CD14-positive monocyte (primary cell): ENCODE data around the gene KRTAP27-1. TPM values are rescaled to one million over a fixed set of nuclear protein-coding genes. Genes with fewer than 3 reads are reported as not detected.

Experiments
- DNase-seq, 3 donors: peaks; one replicate each; pipeline ENCODE4 v3.0.0-alpha.2; 2011 to 2022
- H2AFZ ChIP-seq: 2 replicates; pipeline ENCODE4 v1.6.0; 2012; ENCODE audit warnings: mild to moderate bottlenecking, low read depth, low read length, inconsistent platforms; ENCODE audit not compliant: insufficient read depth, poor library complexity, severe bottlenecking
- H3K27ac ChIP-seq, 2 donors: 1 replicate in 1 of 2; 2 replicates in 1 of 2; pipeline ENCODE4 v1.5.1; 2012 to 2013; ENCODE audit warnings: low read length in 2 of 2, control low read depth in 1 of 2, inconsistent platforms in 1 of 2, low read depth in 1 of 2, mild to moderate bottlenecking in 1 of 2
- H3K27me3 ChIP-seq, 2 donors: one replicate each; pipeline versions ENCODE4 v1.6.0 to v1.6.1; 2011 to 2013; ENCODE audit warnings: low read length in 2 of 2; ENCODE audit not compliant: control insufficient read depth in 2 of 2, insufficient read depth in 2 of 2
- H3K36me3 ChIP-seq, 2 donors: replicated peaks in 1 of 2; 1 replicate in 1 of 2; 2 replicates in 1 of 2; pipeline versions ENCODE4 v1.5.1 to v1.6.1; 2012 to 2013; ENCODE audit warnings: low read length in 2 of 2, control low read depth in 1 of 2, inconsistent platforms in 1 of 2, mild to moderate bottlenecking in 1 of 2; ENCODE audit not compliant: insufficient read depth in 2 of 2, control insufficient read depth in 1 of 2
- H3K4me1 ChIP-seq, 2 donors: 1 replicate in 1 of 2; 2 replicates in 1 of 2; pipeline versions ENCODE4 v1.5.1 to v1.6.1; 2012 to 2013; ENCODE audit warnings: low read length in 2 of 2, control low read depth in 1 of 2, inconsistent platforms in 1 of 2, mild to moderate bottlenecking in 1 of 2, moderate library complexity in 1 of 2; ENCODE audit not compliant: insufficient read depth in 2 of 2, control insufficient read depth in 1 of 2
- H3K4me2 ChIP-seq: replicated peaks from 2 replicates; pipeline ENCODE3; 2012; ENCODE audit warnings: low read length, moderate library complexity, mild to moderate bottlenecking; ENCODE audit not compliant: poor library complexity, severe bottlenecking; ENCODE audit errors: extremely low read depth
- H3K4me3 ChIP-seq, 3 experiments: fragments of 200-600 bp in 1 of 3; sonication (generic) in 1 of 3; replicated peaks in 1 of 3; 1 replicate in 2 of 3; 2 replicates in 1 of 3; pipeline ENCODE4 v1.5.1; 2011 to 2013; ENCODE audit warnings: low read length in 3 of 3, mild to moderate bottlenecking in 3 of 3, control low read depth in 2 of 3, low read depth in 2 of 3, inconsistent platforms in 1 of 3, moderate library complexity in 1 of 3
- H3K79me2 ChIP-seq: 2 replicates; pipeline ENCODE4 v1.6.0; 2012; ENCODE audit warnings: mild to moderate bottlenecking, control low read depth, inconsistent platforms, low read length, moderate library complexity; ENCODE audit not compliant: insufficient read depth
- H3K9ac ChIP-seq: 2 replicates; pipeline ENCODE4 v1.6.0; 2017; ENCODE audit warnings: low read length, mild to moderate bottlenecking; ENCODE audit not compliant: insufficient read depth, poor library complexity, severe bottlenecking
- H3K9me3 ChIP-seq, 2 donors: replicated peaks in 1 of 2; 1 replicate in 1 of 2; 2 replicates in 1 of 2; pipeline versions ENCODE4 v1.5.1 to v1.6.1; 2012 to 2013; ENCODE audit warnings: low read length in 2 of 2, control low read depth in 1 of 2; ENCODE audit not compliant: control insufficient read depth in 1 of 2, insufficient read depth in 1 of 2
- H4K20me1 ChIP-seq: 2 replicates; pipeline ENCODE4 v1.6.0; 2012; ENCODE audit warnings: mild to moderate bottlenecking, low read length, control low read depth, moderate library complexity; ENCODE audit not compliant: insufficient read depth
- H3K27ac Mint-ChIP-seq, 7 donors: one replicate each; pipeline ENCODE4 v1.8.0; 2020; ENCODE audit warnings: mild to moderate bottlenecking in 7 of 7, mixed read lengths in 7 of 7, moderate library complexity in 6 of 7, inconsistent platforms in 2 of 7
- H3K27me3 Mint-ChIP-seq, 3 donors: one replicate each; pipeline ENCODE4 v1.8.0; 2021 to 2022; ENCODE audit warnings: low read depth in 3 of 3, mild to moderate bottlenecking in 3 of 3, mixed read lengths in 3 of 3, moderate library complexity in 3 of 3, inconsistent platforms in 1 of 3
- H3K36me3 Mint-ChIP-seq, 2 donors: one replicate each; pipeline ENCODE4 v1.8.0; 2020; ENCODE audit warnings: mixed read lengths in 2 of 2, inconsistent platforms in 1 of 2, mild to moderate bottlenecking in 1 of 2
- H3K4me1 Mint-ChIP-seq: one replicate; pipeline ENCODE4 v1.8.0; 2020; ENCODE audit warnings: mild to moderate bottlenecking, mixed read lengths
- H3K4me3 Mint-ChIP-seq, 2 donors: one replicate each; pipeline ENCODE4 v1.8.0; 2020; ENCODE audit warnings: mild to moderate bottlenecking in 2 of 2, mixed read lengths in 2 of 2, moderate library complexity in 1 of 2
- H3K9me3 Mint-ChIP-seq, 7 donors: one replicate each; pipeline ENCODE4 v1.8.0; 2020 to 2022; ENCODE audit warnings: mixed read lengths in 7 of 7, mild to moderate bottlenecking in 6 of 7, moderate library complexity in 6 of 7, inconsistent platforms in 2 of 7
- CTCF ChIP-seq: fragments of 200-600 bp; IDR thresholded peaks from one replicate; pipeline ENCODE4 v1.8.0; 2022; ENCODE audit warnings: antibody characterized with exemption, mild to moderate bottlenecking
- WGBS: methylation state at CpG from one replicate; pipeline ENCODE4 v1.1.5; 2013; ENCODE audit warnings: missing lambda C conversion rate; ENCODE audit not compliant: insufficient coverage; 5-methylcytosine and 5-hydroxymethylcytosine counted together
- intact Hi-C, 2 donors: fragments of 100-400 bp; cut with micrococcal nuclease; formaldehyde crosslinking; loops; one replicate each; pipeline versions ENCODE4 v1.15.0 to v1.15.1; 2023
- polyA plus RNA-seq, 3 donors: library from polyadenylated mRNA; depleted of rRNA in 1 of 3; unstranded in 2 of 3; stranded (reverse) in 1 of 3; fragments of 300-500 nt in 2 of 3; fragments of >200 nt in 1 of 3; fragmentation: Illumina TruSeq in 2 of 3; gene quantifications; 1 replicate in 2 of 3; 2 replicates in 1 of 3; pipeline ENCODE4 v1.2.3, GENCODE V29; 2012 to 2021

Gene KRTAP27-1
- polyA plus RNA-seq, 3 donors = not detected

DNA sequence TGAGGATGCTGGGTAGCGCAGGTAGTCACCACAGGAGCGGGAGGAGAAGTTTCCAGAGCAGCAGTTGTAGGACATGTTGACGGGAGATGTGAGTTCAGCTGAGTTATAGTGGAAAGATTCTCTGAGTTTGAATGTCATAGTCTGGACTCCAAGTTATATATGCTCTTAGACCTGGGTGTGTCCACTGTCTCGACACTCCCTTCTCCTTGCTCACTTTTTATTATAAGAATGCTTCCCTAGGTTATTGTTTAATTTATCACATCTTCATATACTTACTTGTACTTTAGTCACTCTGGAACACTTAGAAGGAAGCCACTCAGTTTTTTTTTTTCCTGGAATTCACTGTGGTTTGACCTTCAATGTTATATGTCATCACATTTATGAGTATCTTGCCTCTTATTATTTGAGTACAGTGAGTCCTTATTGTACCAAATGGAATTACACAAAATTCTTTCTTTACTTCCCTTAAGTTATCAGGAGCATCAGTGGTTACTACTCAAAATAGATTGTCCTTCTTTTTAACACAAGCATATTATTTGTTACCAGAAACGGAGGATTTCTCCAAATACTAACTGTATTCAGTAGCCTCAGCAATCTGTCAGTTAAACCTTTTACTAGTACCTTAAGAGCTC is 34.8 kb upstream of the KRTAP27-1 start, which contains the start of gene KRTAP13-2:
TSS of gene KRTAP13-2 (minus strand) at position 133 of the 632 bp plus-strand sequence. CDS start at position 75, 58 bp downstream.
- no peak within 1 kb of the TSS for H3K27ac Mint-ChIP-seq
- no peak within 1 kb of the TSS for H3K9ac ChIP-seq
- H3K4me1 ChIP-seq = no peaks in the 10 kb centered on the region
- H3K27ac ChIP-seq = no peak within 1 kb of the TSS
- intact Hi-C loops = no loop called here
- H3K27me3 Mint-ChIP-seq = peaks cover 0 to 3% (median 1%) of the 10 kb centered on the region in 3 donors
- H3K79me2 ChIP-seq = no peaks in the 10 kb centered on the region
- no peak within 1 kb of the TSS for H3K4me3 Mint-ChIP-seq
- no peak within 1 kb of the TSS for H3K4me3 ChIP-seq
- WGBS = 100% methylated on average over 1 of the region's 5 CpGs
- peaks cover 0 to 9% (median 3%) of the 10 kb centered on the region in 7 donors for H3K9me3 Mint-ChIP-seq
- H3K27me3 ChIP-seq = no peaks in the 10 kb centered on the region
- H3K9me3 ChIP-seq = peaks cover 0 to 6% of the 10 kb centered on the region in 2 donors
- H3K4me2 ChIP-seq = no peak within 1 kb of the TSS
- H3K4me1 Mint-ChIP-seq = no peaks in the 10 kb centered on the region
- DNase-seq = no peak
- H3K36me3 ChIP-seq = no peaks in the 10 kb centered on the region
- no peaks in the 10 kb centered on the region for H4K20me1 ChIP-seq
- no peak within 1 kb of the TSS for H2AFZ ChIP-seq
- no peak for TF ChIP-seq CTCF
- H3K36me3 Mint-ChIP-seq = no peaks in the 10 kb centered on the region

DNA sequence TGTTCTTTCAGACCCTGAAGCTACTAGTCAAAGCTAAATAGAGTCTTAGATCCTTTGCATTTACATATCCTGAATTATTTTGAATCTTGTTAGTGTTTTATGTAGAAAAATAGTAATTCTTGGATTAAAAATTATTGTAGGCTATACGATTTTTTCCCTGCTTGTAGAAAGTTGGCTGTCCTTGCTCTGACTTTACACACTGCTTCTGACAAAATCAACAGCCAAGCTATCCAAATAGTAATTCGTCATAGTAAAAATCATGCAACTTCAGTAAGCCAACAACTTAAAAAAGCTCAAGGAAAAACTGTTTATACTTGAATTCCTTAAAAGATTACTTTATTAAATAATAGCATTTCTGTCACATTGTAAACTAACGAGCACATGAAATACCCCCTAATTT is 18.4 kb upstream of the KRTAP27-1 start:
- Histone ChIP-seq H3K4me3 (no peak overlapping the region), H3K4me1 (no peaks in the 10 kb centered on the region), H3K36me3 (no peaks in the 10 kb centered on the region), H4K20me1 (no peaks in the 10 kb centered on the region), H3K79me2 (no peaks in the 10 kb centered on the region), H3K27me3 (no peaks in the 10 kb centered on the region), H2AFZ (no peak overlapping the region), H3K4me2 (no peak overlapping the region), H3K9ac (no peak overlapping the region), H3K27ac (no peak overlapping the region), H3K9me3 (no peaks in the 10 kb centered on the region)
- Mint-ChIP-seq H3K4me3 (no peak overlapping the region), H3K9me3 (peaks cover 0 to 6% (median 4%) of the 10 kb centered on the region in 7 donors), H3K4me1 (no peaks in the 10 kb centered on the region), H3K36me3 (no peaks in the 10 kb centered on the region), H3K27ac (no peak overlapping the region), H3K27me3 (peaks cover 1 to 3% (median 2%) of the 10 kb centered on the region in 3 donors)
- intact Hi-C loops = no loop called here
- no peak for DNase-seq
- no peak for TF ChIP-seq CTCF
- no CpG with 5 or more reads among the region's 3 CpGs for WGBS
